PC-9 (cell line): ENCODE measurements around the gene B3GALT6.

Experiments
- CTCF ChIP-seq: fragments of 200-600 bp; sonication (generic); conservative IDR thresholded peaks from 2 replicates; pipeline ENCODE4 v1.6.1; 2017; ENCODE audit warnings: mixed run types, antibody characterized with exemption, mild to moderate bottlenecking, moderate library complexity
- EZH2 ChIP-seq: fragments of 200-600 bp; sonication (generic); IDR thresholded peaks from 2 replicates; pipeline ENCODE4 v1.8.0; 2017; ENCODE audit warnings: antibody characterized with exemption, low read depth

- no peak for TF ChIP-seq CTCF
- no peak for TF ChIP-seq EZH2
Measured at GRCh38 chr1:1253314-1253713, 21.3 kb downstream of the B3GALT6 start.
